SK-N-SH (cell line): ENCODE data around the gene PLOD2.

ENCODE experiments used
- CTCF ChIP-seq: fragments of 200-600 bp; sonication (generic); IDR thresholded peaks from 2 replicates; pipeline ENCODE4 v1.6.1; 2017; ENCODE audit warnings: antibody characterized with exemption, mild to moderate bottlenecking, moderate library complexity
- EP300 ChIP-seq, 2 experiments: IDR thresholded peaks; 2 replicates each; pipeline versions ENCODE4 v1.4.0 to v1.6.1; 2012; ENCODE audit warnings: borderline replicate concordance in 1 of 2, low read depth in 1 of 2, low read length in 1 of 2
- MAX ChIP-seq: IDR thresholded peaks from 2 replicates; pipeline ENCODE4 v1.4.0; 2012; ENCODE audit warnings: low read depth
- POLR2AphosphoS5 ChIP-seq: IDR thresholded peaks from 2 replicates; pipeline ENCODE4 v1.6.1; 2012; ENCODE audit warnings: low read depth, low read length
- RAD21 ChIP-seq: IDR thresholded peaks from 2 replicates; pipeline ENCODE4 v1.6.1; 2012; ENCODE audit warnings: mild to moderate bottlenecking, low read length
- SIN3A ChIP-seq: IDR thresholded peaks from 2 replicates; pipeline ENCODE4 v1.6.1; 2012; ENCODE audit warnings: low read depth, mild to moderate bottlenecking, low read length, moderate library complexity, borderline replicate concordance
- TAF1 ChIP-seq: IDR thresholded peaks from 2 replicates; pipeline ENCODE4 v1.6.1; 2012; ENCODE audit warnings: low read depth, mild to moderate bottlenecking, low read length, moderate library complexity, borderline replicate concordance

- TF ChIP-seq CTCF (no peak), POLR2AphosphoS5 (no peak), MAX (no peak), RAD21 (no peak), EP300 (IDR thresholded peaks at IDR 0.05; ENCODE audit: borderline replicate concordance in 1 of 2, low read depth in 1 of 2, low read length in 1 of 2) (no peak), TAF1 (no peak), SIN3A (no peak)
Measured at GRCh38 chr3:146111337-146111736, 49.6 kb downstream of the PLOD2 start.
